GM19023 (cell line): ENCODE measurements around the gene TRIML1.
"Not testable (repeated sequence)": the region's sequence is repeated elsewhere in the genome, so short reads cannot be mapped to it uniquely, and the experiment has no call there.

Experiments
- ATAC-seq: cut with Tn5 transposase; IDR thresholded peaks from one replicate; pipeline ENCODE4 v1.9.1; 2021; ENCODE audit warnings: mild to moderate bottlenecking, moderate library complexity; ENCODE audit not compliant: unreplicated experiment

Gene TRIML1

DNA sequence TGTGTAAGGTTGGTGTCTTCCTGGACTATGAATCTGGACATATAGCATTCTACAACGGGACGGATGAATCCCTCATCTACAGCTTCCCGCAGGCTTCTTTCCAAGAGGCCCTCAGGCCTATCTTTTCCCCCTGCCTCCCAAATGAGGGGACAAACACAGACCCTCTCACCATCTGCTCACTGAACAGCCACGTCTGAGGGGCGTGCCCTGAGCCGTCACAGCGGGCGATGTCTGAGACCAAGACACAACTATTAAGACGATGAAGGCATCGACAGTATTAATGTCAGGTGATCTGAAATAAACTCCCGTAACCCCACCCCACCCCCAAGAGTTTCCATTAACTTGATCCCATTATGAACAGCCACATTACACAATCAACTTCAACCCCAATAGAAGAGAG is 7.9 kb downstream of the TRIML1 start:
- no peak for ATAC-seq

DNA sequence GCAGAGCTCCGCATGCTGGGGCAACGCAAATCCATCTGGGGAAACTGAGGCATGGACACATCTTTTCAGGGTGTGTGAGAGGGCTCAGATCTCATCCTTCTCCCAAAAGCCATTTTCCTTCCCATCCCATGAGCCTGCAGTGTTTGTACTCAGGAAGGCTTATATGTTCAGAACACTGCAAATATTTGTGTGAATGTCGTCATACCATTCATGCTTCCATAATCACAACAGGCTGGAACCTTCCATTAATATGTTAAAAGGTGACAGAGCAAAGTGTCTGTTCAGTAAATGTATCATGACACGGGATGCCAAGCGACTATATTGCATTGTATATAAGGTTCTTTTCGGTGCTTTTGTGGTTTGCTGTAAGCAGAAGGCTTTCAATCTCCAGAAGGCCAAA is 8.5 kb downstream of the TRIML1 start:
- no peak for ATAC-seq

DNA sequence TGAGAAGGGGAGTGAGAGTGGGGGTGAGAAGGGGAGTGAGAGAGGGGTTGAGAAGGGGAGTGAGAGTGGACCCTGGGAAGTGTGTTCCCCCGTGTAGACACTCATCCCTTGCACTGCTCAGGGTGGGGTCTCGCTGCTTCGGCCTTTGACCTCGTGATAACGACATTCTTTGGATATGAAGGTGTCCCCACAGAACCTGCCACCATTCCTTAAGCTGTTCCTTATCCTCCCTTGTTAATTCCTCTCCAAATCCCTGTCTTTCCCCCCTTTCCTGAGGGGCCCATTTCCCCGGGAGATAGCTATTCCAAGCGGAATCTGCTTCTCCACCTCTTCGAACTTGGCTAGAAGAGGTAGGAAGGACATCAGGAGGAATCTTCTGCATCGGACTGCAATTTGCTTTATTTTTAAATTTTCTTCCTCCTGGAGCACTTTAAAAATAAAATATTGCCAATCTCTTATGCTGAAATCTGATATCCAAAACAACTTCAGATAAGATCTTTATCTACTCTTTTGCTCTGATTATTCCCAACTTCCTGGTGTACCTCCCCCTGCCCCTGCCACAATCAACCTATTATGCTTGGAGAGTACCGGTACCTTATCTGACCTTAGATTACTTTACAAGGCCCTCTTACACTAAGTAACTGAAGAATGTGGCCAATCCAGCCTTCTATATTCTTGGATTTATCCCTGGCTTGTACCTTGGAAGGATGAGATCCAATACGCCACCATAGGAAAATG is 15.6 kb downstream of the TRIML1 start:
- ATAC-seq = no peak

DNA sequence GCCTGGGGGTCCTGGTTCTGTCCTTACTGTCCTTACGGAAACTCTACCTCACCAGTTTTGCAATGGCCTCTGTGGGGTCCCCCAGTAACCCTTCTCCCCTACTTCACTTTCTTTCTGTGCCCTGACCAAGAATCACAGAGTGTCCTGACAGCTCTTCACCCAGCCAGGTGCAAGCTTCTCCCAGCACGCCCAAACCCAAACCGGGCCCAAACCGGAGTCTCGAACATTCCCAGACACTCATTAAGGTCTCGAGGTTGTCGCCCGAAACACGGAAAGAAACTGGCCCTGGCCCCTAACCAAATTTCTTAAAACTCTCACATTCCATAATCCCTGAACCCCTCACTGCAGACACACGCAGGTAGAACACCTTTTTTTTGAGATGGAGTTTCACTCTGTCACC is 19.1 kb downstream of the TRIML1 start:
- ATAC-seq = no peak

DNA sequence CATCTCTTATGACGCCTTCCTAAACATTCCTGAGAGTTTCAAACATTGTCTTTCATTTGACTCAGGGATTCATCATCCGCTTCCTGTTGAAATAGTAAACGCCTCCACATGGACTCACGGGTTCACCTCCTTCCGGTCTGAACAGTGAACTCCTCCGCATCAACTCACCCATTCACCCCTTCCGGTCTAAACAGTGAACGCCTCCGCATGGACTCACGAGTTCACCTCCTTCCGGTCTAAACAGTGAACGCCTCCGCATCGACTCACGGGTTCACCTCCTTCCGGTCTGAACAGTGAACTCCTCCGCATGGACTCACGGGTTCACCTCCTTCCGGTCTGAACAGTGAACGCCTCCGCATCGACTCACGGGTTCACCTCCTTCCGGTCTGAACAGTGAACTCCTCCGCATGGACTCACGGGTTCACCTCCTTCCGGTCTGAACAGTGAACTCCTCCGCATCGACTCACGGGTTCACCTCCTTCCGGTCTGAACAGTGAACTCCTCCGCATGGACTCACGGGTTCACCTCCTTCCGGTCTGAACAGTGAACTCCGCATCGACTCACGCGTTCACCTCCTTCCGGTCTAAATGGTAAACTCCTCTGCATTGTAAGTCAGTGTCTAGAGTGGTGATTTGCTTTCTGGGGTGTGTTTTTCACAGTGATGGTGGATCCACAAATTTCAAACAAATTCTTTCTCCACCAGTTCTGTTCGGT is 20.4 kb downstream of the TRIML1 start:
- ATAC-seq = not testable (repeated sequence)

DNA sequence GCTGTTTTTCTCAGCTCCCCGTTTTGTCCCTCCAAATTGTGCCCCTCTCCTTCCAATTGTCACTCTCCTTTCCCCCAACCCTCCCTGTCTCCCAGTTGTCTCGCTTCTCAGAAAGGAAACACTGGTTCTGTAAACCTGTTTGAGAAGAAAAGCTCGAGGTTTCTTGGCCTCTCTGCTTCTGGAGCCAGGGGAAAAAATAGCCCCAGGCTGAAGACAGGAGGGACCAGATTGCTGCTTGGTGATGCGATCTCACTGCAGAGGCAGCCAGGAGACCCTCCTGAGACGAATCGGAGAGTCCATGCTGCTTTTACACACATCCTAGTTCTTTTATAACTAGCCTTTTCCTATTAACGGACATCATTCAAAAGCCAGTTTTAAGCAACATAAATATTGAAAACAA is 21.2 kb downstream of the TRIML1 start:
- no peak for ATAC-seq

DNA sequence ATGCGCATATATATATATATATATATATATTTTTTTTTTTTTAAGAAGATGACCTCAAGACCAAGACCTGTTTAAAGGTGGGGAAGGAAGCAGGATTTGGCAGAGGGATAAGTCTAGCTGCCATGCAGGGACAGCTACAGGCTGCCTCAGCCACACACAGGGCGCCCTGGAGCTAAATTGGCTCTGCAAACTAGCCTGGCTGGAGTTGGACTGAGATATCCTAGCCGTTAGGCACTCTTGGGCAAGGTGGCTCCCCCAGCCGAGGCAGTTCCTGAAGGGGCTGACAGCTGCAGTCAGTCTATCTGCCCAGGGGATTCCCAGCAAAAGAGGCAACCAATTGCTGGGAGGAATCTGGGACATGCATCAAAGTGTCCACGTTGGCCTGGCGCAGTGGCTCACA is 21.9 kb downstream of the TRIML1 start:
- no peak for ATAC-seq

DNA sequence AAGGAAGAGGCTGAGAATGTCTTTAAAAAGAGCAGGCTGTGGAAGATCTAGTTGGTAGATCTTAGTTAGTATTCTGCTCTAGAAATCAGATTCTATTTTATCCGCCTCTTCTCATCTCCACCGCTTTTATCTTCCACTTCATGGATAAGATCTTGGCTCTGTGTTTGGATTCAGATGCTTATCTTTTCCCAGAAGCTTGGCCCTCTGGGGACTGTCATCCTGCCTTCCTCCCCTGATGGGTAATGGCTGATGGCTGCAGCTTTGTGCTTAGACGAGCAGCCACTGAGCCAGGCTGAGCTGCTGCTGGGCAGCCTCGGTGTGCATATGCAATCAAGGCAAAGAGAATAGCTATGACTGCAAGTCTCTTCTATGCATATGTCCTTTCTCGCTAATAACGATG is 23.5 kb downstream of the TRIML1 start:
- ATAC-seq = no peak

DNA sequence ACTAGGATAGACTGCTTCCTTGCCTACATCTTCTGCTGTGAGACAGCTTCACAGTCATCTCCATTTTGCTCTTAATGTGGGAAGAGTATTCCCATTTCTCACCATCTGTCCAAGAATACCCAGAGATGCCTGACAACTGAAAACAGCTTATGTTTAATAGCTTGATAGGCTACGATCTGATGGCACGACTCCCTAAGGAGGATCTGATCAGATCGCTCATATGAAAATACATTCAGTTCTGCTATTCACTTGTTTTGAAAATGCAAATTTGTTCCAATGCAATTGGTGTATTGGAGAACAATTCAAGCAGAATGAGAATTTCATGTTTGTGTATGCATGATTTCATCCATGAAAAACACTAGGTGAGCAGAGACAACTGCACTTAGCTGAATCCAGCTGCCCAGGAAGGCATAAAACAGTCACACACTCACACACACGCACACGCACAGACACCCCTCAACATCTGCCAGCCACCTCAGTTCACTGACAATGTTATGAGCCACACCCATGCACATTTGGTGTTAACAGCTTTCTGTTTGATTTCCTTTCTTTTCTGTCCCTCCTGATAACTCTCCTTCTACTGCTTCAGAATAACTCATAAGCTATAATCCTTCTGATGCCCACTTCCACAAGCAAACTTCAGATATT is 29.6 kb downstream of the TRIML1 start:
- no peak for ATAC-seq

DNA sequence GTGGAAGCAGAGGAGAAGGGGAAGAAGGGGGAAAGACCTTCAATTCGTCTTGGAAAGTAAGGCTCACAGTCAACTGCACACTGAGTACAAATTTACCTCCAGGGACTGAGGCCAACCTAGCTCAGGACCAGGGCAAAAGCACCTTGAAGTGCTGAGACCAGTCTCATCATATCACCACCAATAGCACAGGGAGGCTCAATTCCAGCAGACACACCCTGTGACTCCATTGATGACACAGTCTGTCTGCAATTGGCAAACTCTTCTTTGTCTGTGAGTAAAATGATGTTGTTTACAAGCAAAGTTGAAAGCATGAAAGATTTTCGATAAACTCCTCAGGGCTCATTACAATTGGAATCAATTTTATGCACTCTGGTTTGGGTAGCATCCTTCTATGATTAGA is 32.3 kb downstream of the TRIML1 start:
- no peak for ATAC-seq

DNA sequence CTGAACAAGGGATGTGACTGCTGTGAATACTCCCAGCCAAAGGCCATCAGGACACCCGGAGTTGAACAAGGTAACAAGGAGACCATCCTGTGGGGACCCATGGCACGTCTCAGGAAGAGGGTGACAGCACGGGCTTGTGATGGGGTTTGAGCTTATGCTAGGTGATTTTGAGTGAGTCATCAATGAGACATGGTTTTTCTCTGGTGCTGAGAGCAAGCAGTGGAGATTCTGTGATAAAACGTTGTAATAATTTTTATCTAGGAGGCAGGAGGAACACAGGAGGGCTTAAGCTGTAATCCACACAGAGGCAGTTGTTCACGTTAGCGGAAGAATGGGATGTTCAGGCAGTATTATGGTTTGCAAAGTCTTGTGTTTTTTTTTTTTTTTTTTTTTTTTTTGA is 36.0 kb downstream of the TRIML1 start:
- ATAC-seq = no peak

DNA sequence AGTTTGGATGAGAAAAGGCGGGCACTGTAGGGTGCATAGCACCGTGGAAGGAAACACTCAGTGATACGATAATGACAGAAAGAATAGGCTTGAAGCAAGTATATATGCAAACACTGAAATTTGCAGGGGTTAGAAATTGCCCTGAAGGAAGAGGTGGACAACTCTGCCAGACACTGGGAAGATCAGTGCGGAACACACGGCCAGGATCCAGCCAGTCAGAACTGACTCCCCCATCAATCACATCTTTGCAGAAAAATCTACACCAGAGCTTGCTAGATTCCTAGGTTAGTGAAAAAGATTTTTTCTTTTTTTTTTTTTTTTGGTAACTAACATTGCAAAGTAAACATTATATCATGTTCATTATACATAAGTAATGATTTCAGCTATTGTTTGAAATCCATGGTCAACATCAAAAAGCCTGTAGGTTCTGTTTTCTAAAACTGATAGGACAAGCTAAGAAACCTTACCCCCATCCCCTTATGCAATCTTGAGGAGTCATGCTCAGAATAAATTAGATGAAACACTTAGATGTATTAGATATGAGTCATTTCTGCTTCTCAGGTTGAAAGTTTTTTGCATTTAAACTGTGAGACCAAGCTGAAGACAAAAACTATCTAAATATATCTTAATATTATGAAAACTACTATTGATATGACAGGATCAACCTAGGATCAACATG is 38.9 kb downstream of the TRIML1 start:
- no peak for ATAC-seq

DNA sequence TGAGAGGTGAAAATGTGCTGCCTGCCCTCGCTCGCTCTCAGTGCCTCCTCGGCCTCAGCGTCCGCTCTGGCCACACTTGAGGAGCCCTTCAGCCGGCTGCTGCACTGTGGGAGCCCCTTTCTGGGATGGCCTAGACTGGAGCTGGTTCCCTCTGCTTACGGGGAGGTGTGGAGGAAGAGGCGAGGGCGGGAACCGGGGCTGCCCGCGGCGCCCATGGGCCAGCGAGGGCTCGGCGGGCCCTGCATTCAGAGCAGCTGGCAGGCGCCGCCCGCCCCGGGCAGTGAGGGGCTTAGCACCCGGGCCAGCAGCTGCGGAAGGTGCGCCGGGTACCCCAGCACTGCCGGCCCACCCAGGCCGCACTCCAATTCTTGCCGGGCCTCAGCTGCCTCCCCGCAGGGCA is 39.6 kb downstream of the TRIML1 start:
- no peak for ATAC-seq

DNA sequence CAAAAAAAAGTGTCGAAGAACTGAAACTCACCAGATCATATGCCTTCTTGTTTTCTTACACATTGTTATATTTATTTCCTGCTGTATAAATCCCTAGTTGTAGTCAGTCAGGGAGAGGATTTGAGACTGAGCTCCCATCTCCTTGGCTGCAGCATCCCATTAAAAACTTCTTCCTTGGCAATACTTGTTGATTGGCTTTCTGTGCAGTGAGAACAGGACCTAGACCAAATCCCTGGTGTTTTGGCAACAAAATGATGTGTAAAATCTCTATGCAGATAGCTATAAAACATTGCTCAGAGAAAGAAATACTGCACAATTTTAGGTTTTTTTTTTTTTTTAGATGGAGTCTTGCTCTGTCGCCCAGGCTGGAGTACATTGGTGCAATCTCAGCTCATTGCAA is 47.9 kb downstream of the TRIML1 start:
- ATAC-seq = no peak

DNA sequence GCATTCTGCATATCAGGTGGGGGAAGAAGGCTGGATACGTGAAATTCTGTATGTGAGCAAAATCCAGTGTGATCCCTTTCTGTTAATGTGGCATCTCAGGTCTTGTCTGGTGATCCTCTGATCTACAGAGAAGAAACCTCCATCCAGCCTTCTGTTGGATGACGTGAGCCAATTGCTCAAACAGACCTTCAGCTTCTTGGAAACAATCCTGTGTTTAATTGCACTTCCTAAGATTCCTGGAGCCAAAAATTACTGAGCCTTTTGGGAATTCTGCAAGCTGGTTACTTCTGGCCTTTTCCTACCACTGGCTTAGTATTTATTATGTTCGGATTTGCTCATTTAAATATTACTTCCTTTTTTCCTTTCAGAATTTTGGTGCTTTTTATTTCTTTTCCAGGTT is 51.2 kb downstream of the TRIML1 start:
- no peak for ATAC-seq

DNA sequence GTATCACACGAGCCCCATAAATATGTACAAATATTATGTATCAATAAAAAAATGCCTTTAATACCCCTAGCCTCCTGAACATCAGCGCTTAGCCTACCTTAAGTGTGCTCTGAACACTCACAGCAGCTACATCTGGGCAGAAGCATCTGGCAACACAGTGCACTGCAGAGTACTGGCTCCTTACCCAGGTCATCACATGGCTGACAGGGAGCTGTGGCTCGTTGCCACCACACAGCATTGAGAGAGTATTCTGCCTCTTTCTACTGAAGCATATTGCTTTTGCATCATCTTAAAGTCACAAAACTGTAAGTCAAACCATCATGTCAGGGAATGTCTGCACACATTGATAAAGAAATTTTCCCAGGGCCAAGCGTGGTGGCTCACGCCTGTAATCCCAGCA is 55.2 kb downstream of the TRIML1 start:
- no peak for ATAC-seq

DNA sequence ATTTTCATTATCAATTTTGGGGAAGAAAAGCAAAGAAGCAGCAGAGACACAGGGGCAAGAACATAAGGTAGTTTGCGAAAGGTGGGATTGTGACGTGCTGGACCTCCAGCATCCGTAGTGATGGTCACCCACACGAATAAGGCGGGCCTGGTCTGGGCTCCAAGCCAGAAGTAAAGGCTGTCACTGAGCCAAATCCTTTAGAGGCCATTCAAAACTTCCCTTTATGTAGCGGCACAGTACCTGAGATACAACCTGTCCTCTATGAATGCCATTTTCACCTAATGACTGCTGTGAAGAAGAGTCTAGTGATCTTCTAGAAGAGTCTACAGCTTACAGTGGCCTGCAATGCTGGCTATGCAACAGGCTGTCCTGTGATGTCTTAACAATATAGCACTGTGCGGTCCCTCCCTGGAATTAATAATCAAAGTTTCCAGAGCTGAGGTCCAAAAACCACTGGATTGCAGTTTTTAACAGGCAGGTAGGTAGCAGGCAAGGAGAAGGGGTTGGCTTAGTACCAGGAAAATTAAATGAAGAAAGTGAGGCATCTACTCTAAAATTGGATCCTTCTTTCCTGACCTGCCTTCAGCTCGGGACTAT is 56.2 kb downstream of the TRIML1 start:
- ATAC-seq = no peak

DNA sequence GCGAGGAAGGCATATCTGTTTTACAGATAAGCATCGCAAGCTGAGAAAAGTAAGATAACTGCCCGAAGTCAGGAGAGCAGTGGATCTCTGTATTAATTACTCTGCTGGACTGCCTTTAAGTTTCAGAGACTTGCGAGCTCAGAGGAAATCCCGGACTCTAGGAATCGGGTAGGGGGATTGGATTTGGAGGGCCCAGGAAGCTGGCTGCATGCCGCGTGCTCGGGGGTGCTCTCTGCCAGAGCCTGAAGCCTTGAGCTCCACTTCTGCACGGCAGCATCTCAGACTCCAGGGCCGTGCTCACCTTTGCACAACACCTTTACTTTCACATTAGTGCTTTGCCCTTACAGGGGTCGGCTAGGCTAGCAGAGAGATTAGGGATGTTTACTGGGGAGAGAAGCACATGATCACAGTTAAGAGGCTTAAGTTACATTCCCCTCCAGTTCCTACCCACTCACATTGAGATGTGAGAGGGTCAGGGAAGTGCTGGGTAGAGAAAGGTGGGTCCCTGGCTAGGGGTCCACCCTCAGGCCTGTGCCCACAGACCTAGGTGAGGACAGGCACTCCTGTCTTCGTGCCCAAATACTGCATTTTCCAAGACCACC is 57.0 kb downstream of the TRIML1 start:
- ATAC-seq = no peak
